PFSK-1 (cell line): ENCODE data around the gene ARHGAP15.

ENCODE experiments used
- FOXP2 ChIP-seq: optimal IDR thresholded peaks from 2 replicates; pipeline ENCODE3; 2011; ENCODE audit warnings: borderline replicate concordance, control low read depth, inconsistent platforms; ENCODE audit not compliant: insufficient read depth; ENCODE audit errors: extremely low read length, extremely low read depth
- POLR2AphosphoS5 ChIP-seq: IDR thresholded peaks from 2 replicates; pipeline ENCODE4 v1.6.1; 2012; ENCODE audit warnings: low read depth, mild to moderate bottlenecking, control low read depth, low read length, moderate library complexity
- REST ChIP-seq, 2 experiments: IDR thresholded peaks; 2 replicates each; pipeline versions ENCODE4 v1.6.1 to v1.8.0; 2011 to 2012; ENCODE audit warnings: low read depth in 2 of 2, low read length in 2 of 2, control low read depth in 1 of 2, inconsistent platforms in 1 of 2, mild to moderate bottlenecking in 1 of 2, moderate library complexity in 1 of 2; ENCODE audit not compliant: insufficient read depth in 1 of 2
- SIN3A ChIP-seq: IDR thresholded peaks from 2 replicates; pipeline ENCODE4 v1.6.1; 2012; ENCODE audit warnings: mild to moderate bottlenecking, low read length, moderate library complexity, borderline replicate concordance; ENCODE audit not compliant: insufficient read depth
- TAF1 ChIP-seq: IDR thresholded peaks from 2 replicates; pipeline ENCODE4 v1.6.1; 2012; ENCODE audit warnings: low read length, control low read depth, borderline replicate concordance; ENCODE audit not compliant: insufficient read depth

ARHGAP15 gene

GRCh38 chr2:143498496-143498895, 369.3 kb downstream of the ARHGAP15 start:
- TF ChIP-seq FOXP2, result no peak
- TF ChIP-seq TAF1, result no peak
- TF ChIP-seq SIN3A, result no peak
- no peak for TF ChIP-seq REST (IDR thresholded peaks at IDR 0.05; ENCODE audit: insufficient read depth in 1 of 2, low read depth in 2 of 2, low read length in 2 of 2)
- TF ChIP-seq POLR2AphosphoS5, result no peak

- no peak for TF ChIP-seq REST (IDR thresholded peaks at IDR 0.05; ENCODE audit: insufficient read depth in 1 of 2, low read depth in 2 of 2, low read length in 2 of 2)
- TF ChIP-seq TAF1, result no peak
- TF ChIP-seq SIN3A, result no peak
- no peak for TF ChIP-seq POLR2AphosphoS5
- TF ChIP-seq FOXP2, result no peak
Measured at GRCh38 chr2:143499061-143499460, 369.8 kb downstream of the ARHGAP15 start.

GRCh38 chr2:143501106-143501676, 372.0 kb downstream of the ARHGAP15 start:
- TF ChIP-seq TAF1 (no peak), REST (IDR thresholded peaks at IDR 0.05; ENCODE audit: insufficient read depth in 1 of 2, low read depth in 2 of 2, low read length in 2 of 2) (no peak), SIN3A (no peak), POLR2AphosphoS5 (no peak), FOXP2 (no peak)

GRCh38 chr2:143503280-143503679, 374.1 kb downstream of the ARHGAP15 start:
- TF ChIP-seq REST (IDR thresholded peaks at IDR 0.05; ENCODE audit: insufficient read depth in 1 of 2, low read depth in 2 of 2, low read length in 2 of 2) (no peak), POLR2AphosphoS5 (no peak), FOXP2 (no peak), TAF1 (no peak), SIN3A (no peak)
